ENCODE measurements around the gene BICD2. TPM values are rescaled to one million over a fixed set of nuclear protein-coding genes. Genes with fewer than 3 reads are reported as not detected.

BICD2 gene
- total and polyA plus RNA-seq, 9 of the 15 experiments (the other 6 are each of a cell fraction or from before 2014, with no cell fraction given) = 3.6 to 23.4 (median 11.8) TPM

GRCh38 chr9:92718086-92719001 is 46.3 kb downstream of the BICD2 start:
- no peaks in the 10 kb centered on the region for H3K9me1 ChIP-seq (ENCODE audit: control insufficient read depth, insufficient read depth, low read length)
- no peaks in the 10 kb centered on the region for H3K27me3 ChIP-seq (ENCODE audit: control insufficient read depth in 2 of 2, insufficient read depth in 2 of 2, low read length in 2 of 2)
- H3K9me3 ChIP-seq (replicated peaks; ENCODE audit: control insufficient read depth, insufficient read depth, low read depth, low read length) = no peaks in the 10 kb centered on the region
- TF ChIP-seq ELF2 (CRISPR knock-in tag; IDR thresholded peaks at IDR 0.05) = no peak
- no peak for TF ChIP-seq GTF2B (IDR thresholded peaks at IDR 0.05; ENCODE audit: extremely low read depth, insufficient read length)
- FAIRE-seq (no peak), DNase-seq (ENCODE audit: extremely low read depth in 1 of 4, low spot score in 3 of 4) (no peak), ATAC-seq (no peak)
- H3K36me3 ChIP-seq (ENCODE audit: control insufficient read depth, insufficient read depth, low read length) = peaks cover 98% of the 10 kb centered on the region; the same call in 2 of the 3 replicates
- H3K79me2 ChIP-seq (ENCODE audit: control insufficient read depth, insufficient read depth, low read length) = no peaks in the 10 kb centered on the region; the same call in 2 of the 3 replicates
- H2AFZ ChIP-seq (ENCODE audit: low read depth, low read length) = no peak overlapping the region
- BruUV-seq (replicated peaks) = no TSS peak
- no peak overlapping the region for H3K9ac ChIP-seq (ENCODE audit: insufficient read depth in 1 of 2, low read depth in 2 of 2, low read length in 2 of 2)
- H4K20me1 ChIP-seq (replicated peaks; ENCODE audit: control insufficient read depth, insufficient read depth, low read length) = peaks cover 19% of the 10 kb centered on the region
- POLR2A ChIA-PET = interaction anchor here (0.8 kb wide), 1 partner anchor 12 kb away, joined by 3 read pairs; no protein-coding TSS in a partner anchor
- intact Hi-C loops (cut with micrococcal nuclease) (no loop called here), in situ Hi-C loops (cut with MboI) (loop anchor here (10.0 kb wide), 1 partner anchor 66 kb away; no protein-coding TSS in a partner anchor)
- CTCF ChIA-PET (ENCODE audit: low intra/inter-chr PET ratio) = interaction anchor here (2.9 kb wide), 1 partner anchor 72 kb away, joined by 26 read pairs; no protein-coding TSS in a partner anchor
- 88% methylated on average over 16 of the region's 40 CpGs for WGBS (ENCODE audit: insufficient coverage, low coverage, missing lambda C conversion rate)
- H3K4me2 ChIP-seq (ENCODE audit: insufficient read depth, low read length) = no peak overlapping the region
- H3K4me3 ChIP-seq = no peak overlapping the region
- peaks cover 8 to 19% of the 10 kb centered on the region in 2 experiments for H3K4me1 ChIP-seq (replicated peaks in 1 of 2; ENCODE audit: control insufficient read depth in 2 of 2, insufficient read depth in 2 of 2, low read length in 2 of 2)
- H3K27ac ChIP-seq (ENCODE audit: extremely low read depth, low read depth, low read length) = no peak overlapping the region
